CD4-positive, alpha-beta T cell treated with Interleukin-15 for 4 hours (primary cell): ENCODE measurements around the gene C1QTNF6.

Experiments
- DNase-seq: peaks from one replicate; pipeline ENCODE4 v3.0.0-alpha.2; 2020; ENCODE audit warnings: low spot score

Gene C1QTNF6

GRCh38 chr22:37141971-37142370, 46.1 kb downstream of the C1QTNF6 start:
- DNase-seq, result no peak

- no peak for DNase-seq
Observed at GRCh38 chr22:37141476-37141875, 46.6 kb downstream of the C1QTNF6 start.

- no peak for DNase-seq
Observed at GRCh38 chr22:37140686-37141323, 47.2 kb downstream of the C1QTNF6 start.

GRCh38 chr22:37139762-37140161, 48.3 kb downstream of the C1QTNF6 start:
- DNase-seq, result no peak

- DNase-seq, result no peak
Observed at GRCh38 chr22:37138849-37139561, 49.0 kb downstream of the C1QTNF6 start.

GRCh38 chr22:37137903-37138665, 50.0 kb downstream of the C1QTNF6 start:
- no peak for DNase-seq

GRCh38 chr22:37137131-37137530, 50.9 kb downstream of the C1QTNF6 start:
- DNase-seq, result no peak

- DNase-seq, result no peak
Observed at GRCh38 chr22:37135023-37135422, 53.0 kb downstream of the C1QTNF6 start.

GRCh38 chr22:37133304-37134018, 54.6 kb downstream of the C1QTNF6 start:
- DNase-seq, result no peak

GRCh38 chr22:37132773-37133172, 55.3 kb downstream of the C1QTNF6 start:
- no peak for DNase-seq
